MCF 10A (cell line): ENCODE measurements around the gene CHCHD4. TPM values are rescaled to one million over a fixed set of nuclear protein-coding genes. Genes with fewer than 3 reads are reported as not detected.

ENCODE experiments used
- BruUV-seq: library from RNA; stranded (reverse); fragments of 400-500 nt; replicated peaks from 2 replicates; lab custom pipeline; 2021; lab: Mats Ljungman, UMichigan
- CTCF ChIA-PET: fragments of 300-600 bp; sonication (Branson Sonifier 250); formaldehyde crosslinking; extraction: SDS; loops from one replicate; lab custom pipeline; 2021; ENCODE audit warnings: antibody characterized with exemption, inconsistent platforms; lab: Yijun Ruan, JAX
- POLR2A ChIA-PET: fragments of 300-600, 350-650 bp; sonication (Branson Sonifier 250); formaldehyde crosslinking; extraction: SDS; loops from one replicate; lab custom pipeline; 2020; ENCODE audit warnings: antibody characterized with exemption, inconsistent platforms; lab: Yijun Ruan, JAX
- DNase-seq: peaks from one replicate; pipeline ENCODE4 v3.0.0-alpha.2; 2018; ENCODE audit not compliant: unreplicated experiment
- H3K27ac Mint-ChIP-seq: one replicate; pipeline ENCODE4 v1.8.0; 2022; ENCODE audit warnings: mild to moderate bottlenecking, low read depth, mixed read lengths; ENCODE audit not compliant: unreplicated experiment
- H3K27me3 Mint-ChIP-seq: one replicate; pipeline ENCODE4 v1.8.0; 2022; ENCODE audit warnings: mixed read lengths; ENCODE audit not compliant: insufficient read depth, unreplicated experiment
- H3K36me3 Mint-ChIP-seq: one replicate; pipeline ENCODE4 v1.8.0; 2022; ENCODE audit warnings: mild to moderate bottlenecking, moderate library complexity, mixed read lengths; ENCODE audit not compliant: insufficient read depth, unreplicated experiment
- H3K4me1 Mint-ChIP-seq: one replicate; pipeline ENCODE4 v1.8.0; 2022; ENCODE audit warnings: mixed read lengths; ENCODE audit not compliant: insufficient read depth, unreplicated experiment
- H3K4me3 Mint-ChIP-seq: one replicate; pipeline ENCODE4 v1.8.0; 2022; ENCODE audit warnings: mild to moderate bottlenecking, moderate library complexity, mixed read lengths; ENCODE audit not compliant: unreplicated experiment
- H3K9me3 Mint-ChIP-seq: one replicate; pipeline ENCODE4 v1.8.0; 2022; ENCODE audit warnings: mixed read lengths; ENCODE audit not compliant: unreplicated experiment
- CTCF ChIP-seq: fragments of 200-600 bp; IDR thresholded peaks from one replicate; pipeline ENCODE4 v1.8.0; 2022; ENCODE audit warnings: antibody characterized with exemption, mild to moderate bottlenecking; ENCODE audit not compliant: unreplicated experiment
- intact Hi-C: fragments of 100-400 bp; cut with micrococcal nuclease; formaldehyde crosslinking; loops from 2 replicates; pipeline ENCODE4 v1.14.1; 2022
- total RNA-seq: library from RNA; stranded (reverse); gene quantifications from 2 replicates; pipeline ENCODE4 v1.2.3, GENCODE V29; 2022

CHCHD4 gene
- total RNA-seq, 1 experiment from 2014 or later = 35.0 TPM

GRCh38 chr3:14129296-14129695, 4.6 kb upstream of the CHCHD4 start:
- POLR2A ChIA-PET = interaction anchor here (0.7 to 9.1 kb wide), 5 partner anchors 13 to 1156 kb away, joined by 3 to 294 read pairs (median 3); no protein-coding TSS in a partner anchor
- Mint-ChIP-seq H3K4me3 (no peak overlapping the region), H3K4me1 (peaks cover 22% of the 10 kb centered on the region), H3K27me3 (no peaks in the 10 kb centered on the region), H3K36me3 (peaks cover 85% of the 10 kb centered on the region), H3K9me3 (no peaks in the 10 kb centered on the region), H3K27ac (peak overlapping the region; percentile 46)
- CTCF ChIA-PET = interaction anchor here (0.6 kb wide), 1 partner anchor 527 kb away, joined by 3 read pairs; no protein-coding TSS in a partner anchor
- no TSS peak for BruUV-seq
- intact Hi-C loops = no loop called here
- no peak for DNase-seq
- TF ChIP-seq CTCF = no peak

- DNase-seq = no peak
- ChIA-PET CTCF (interaction anchor here (1.1 kb wide), 1 partner anchor 14 kb away, joined by 3 read pairs; no protein-coding TSS in a partner anchor), POLR2A (interaction anchor here (0.7 to 9.1 kb wide), 5 partner anchors 13 to 1155 kb away, joined by 3 to 294 read pairs (median 3); partner anchors contain the start of genes LSM3 and XPC)
- no peak for TF ChIP-seq CTCF
- Mint-ChIP-seq H3K36me3 (peaks cover 79% of the 10 kb centered on the region), H3K27me3 (no peaks in the 10 kb centered on the region), H3K27ac (peak overlapping the region; percentile 46), H3K9me3 (no peaks in the 10 kb centered on the region), H3K4me1 (peaks cover 22% of the 10 kb centered on the region), H3K4me3 (no peak overlapping the region)
- intact Hi-C loops = no loop called here
- no TSS peak for BruUV-seq
Observed at GRCh38 chr3:14128724-14129123, 4.1 kb upstream of the CHCHD4 start.

DNA sequence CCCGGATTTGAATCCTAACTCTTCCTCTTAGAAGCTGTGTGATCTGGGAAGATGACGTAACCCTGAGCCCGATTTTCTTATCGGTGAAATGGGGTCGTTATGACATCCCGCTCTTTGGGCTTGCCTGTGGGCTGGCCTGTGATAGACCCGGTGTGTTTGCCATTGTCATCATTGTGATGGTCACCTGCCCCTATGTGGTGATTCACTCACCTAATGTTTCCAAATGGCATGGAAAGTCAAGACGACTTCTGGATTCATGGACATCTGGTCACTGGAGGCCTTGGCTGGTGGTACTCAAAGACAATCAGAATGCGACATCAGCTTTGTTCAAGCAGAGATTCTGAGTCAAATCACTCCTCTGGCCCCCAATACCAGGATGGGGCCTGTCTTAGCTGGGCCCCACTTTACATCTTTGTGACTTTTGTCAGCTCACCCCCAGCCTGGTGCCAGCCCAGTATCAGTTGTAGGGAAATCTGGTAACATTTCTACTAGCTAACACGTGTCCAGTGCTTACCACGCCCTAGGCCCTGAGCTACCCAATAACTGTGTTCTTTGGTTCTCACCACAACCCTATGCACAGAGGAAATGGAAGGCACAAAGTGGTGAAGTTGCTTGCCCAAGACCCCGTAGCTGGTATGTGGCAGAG, 3.0 kb upstream of the CHCHD4 start:
- DNase-seq = no peak
- H3K9me3 Mint-ChIP-seq = no peaks in the 10 kb centered on the region
- peaks cover 21% of the 10 kb centered on the region for H3K4me1 Mint-ChIP-seq
- peak overlapping the region; percentile 96 for H3K27ac Mint-ChIP-seq
- intact Hi-C loops = no loop called here
- no peak for TF ChIP-seq CTCF
- H3K36me3 Mint-ChIP-seq = peaks cover 68% of the 10 kb centered on the region
- no peaks in the 10 kb centered on the region for H3K27me3 Mint-ChIP-seq
- no TSS peak for BruUV-seq
- ChIA-PET POLR2A (interaction anchor here (0.7 to 9.1 kb wide), 3 partner anchors 14 to 227 kb away, joined by 3 to 294 read pairs (median 150); partner anchors contain the start of genes LSM3 and XPC), CTCF (interaction anchor here (0.7 to 1.1 kb wide), 2 partner anchors 11 to 15 kb away, joined by 3 read pairs; no protein-coding TSS in a partner anchor)
- H3K4me3 Mint-ChIP-seq = peak overlapping the region; percentile 99

- no peaks in the 10 kb centered on the region for H3K27me3 Mint-ChIP-seq
- TF ChIP-seq CTCF = no peak
- intact Hi-C loops = no loop called here
- H3K4me1 Mint-ChIP-seq = peaks cover 27% of the 10 kb centered on the region
- ChIA-PET CTCF (interaction anchor here (1.8 to 8.7 kb wide), 2 partner anchors 16 to 230 kb away, joined by 8 to 80 read pairs; no protein-coding TSS in a partner anchor), POLR2A (interaction anchor here (0.6 to 9.1 kb wide), 9 partner anchors 15 to 641 kb away, joined by 3 to 294 read pairs (median 9); partner anchors contain the start of genes LSM3 and XPC)
- H3K9me3 Mint-ChIP-seq = no peaks in the 10 kb centered on the region
- no TSS peak for BruUV-seq
- DNase-seq = no peak
- peaks cover 62% of the 10 kb centered on the region for H3K36me3 Mint-ChIP-seq
- peak overlapping the region; percentile 99 for H3K4me3 Mint-ChIP-seq
- H3K27ac Mint-ChIP-seq = peak overlapping the region; percentile 96
Observed at GRCh38 chr3:14126887-14127505, 2.3 kb upstream of the CHCHD4 start.
